Endothelial cell of umbilical vein (primary cell): ENCODE measurements around the gene ADGRG1. TPM values are rescaled to one million over a fixed set of nuclear protein-coding genes. Genes with fewer than 3 reads are reported as not detected.

Experiments
- BruUV-seq: library from RNA; stranded (reverse); fragments of 400-500 nt; replicated peaks from 2 replicates; lab custom pipeline; 2021; lab: Mats Ljungman, UMichigan
- CTCF ChIA-PET: fragments of 300-600, 350-600 bp; sonication (Branson Sonifier 250); formaldehyde crosslinking; loops from one replicate; lab custom pipeline; 2021; ENCODE audit warnings: antibody characterized with exemption, inconsistent platforms; lab: Charles Lee
- POLR2A ChIA-PET: fragments of 300-600, 350-600 bp; sonication (Branson Sonifier 250); formaldehyde crosslinking; loops from one replicate; lab custom pipeline; 2021; ENCODE audit warnings: antibody characterized with exemption, inconsistent platforms; lab: Charles Lee
- DNase-seq: peaks from one replicate; pipeline ENCODE4 v3.0.0-alpha.2; 2011; ENCODE audit warnings: low read depth, low spot score
- FAIRE-seq: peaks from 2 replicates; lab custom pipeline; 2011; peaks lifted over from hg19 to GRCh38; lab: Jason Lieb, UNC
- H2AFZ ChIP-seq: 2 replicates; pipeline ENCODE4 v1.6.0; 2012; ENCODE audit warnings: low read depth, low read length, control low read depth, inconsistent platforms
- H3K27ac ChIP-seq: 2 replicates; pipeline ENCODE4 v1.5.1; 2011; ENCODE audit warnings: low read depth, mild to moderate bottlenecking, control low read depth, low read length, moderate library complexity; ENCODE audit not compliant: insufficient read depth
- H3K27me3 ChIP-seq, 2 experiments: 2 replicates each; pipeline versions ENCODE4 v1.6.0 to v1.6.1; 2011; ENCODE audit warnings: low read length in 2 of 2, mixed read lengths in 1 of 2; ENCODE audit not compliant: control insufficient read depth in 2 of 2, insufficient read depth in 2 of 2
- H3K36me3 ChIP-seq, 2 experiments: 2 replicates in 1 of 2; 3 replicates in 1 of 2; pipeline ENCODE4 v1.5.1; 2011; ENCODE audit warnings: low read length in 2 of 2, mild to moderate bottlenecking in 1 of 2, moderate library complexity in 1 of 2; ENCODE audit not compliant: control insufficient read depth in 2 of 2, insufficient read depth in 2 of 2; ENCODE audit errors: extremely low read depth in 1 of 2
- H3K4me1 ChIP-seq: 3 replicates; pipeline ENCODE4 v1.5.1; 2011; ENCODE audit warnings: mild to moderate bottlenecking, low read length; ENCODE audit not compliant: control insufficient read depth, insufficient read depth; ENCODE audit errors: extremely low read depth
- H3K4me2 ChIP-seq: 2 replicates; pipeline ENCODE4 v1.6.1; 2011; ENCODE audit warnings: low read length, control low read depth, mixed read lengths; ENCODE audit not compliant: insufficient read depth
- H3K4me3 ChIP-seq, 3 experiments: fragments of 200-600 bp in 1 of 3; sonication (generic), shearing (Covaris generic) in 1 of 3; replicated peaks in 1 of 3; 2 replicates each; pipeline ENCODE4 v1.5.1; 2011 to 2016; ENCODE audit warnings: control low read depth in 3 of 3, low read length in 3 of 3, mild to moderate bottlenecking in 2 of 3, inconsistent platforms in 1 of 3, low read depth in 1 of 3, moderate library complexity in 1 of 3; ENCODE audit not compliant: insufficient read depth in 1 of 3
- H3K79me2 ChIP-seq: 2 replicates; pipeline ENCODE4 v1.6.0; 2012; ENCODE audit warnings: low read length, inconsistent platforms; ENCODE audit not compliant: control insufficient read depth, insufficient read depth
- H3K9ac ChIP-seq: replicated peaks from 2 replicates; pipeline ENCODE3; 2011; ENCODE audit warnings: low read length, control low read depth; ENCODE audit not compliant: insufficient read depth; ENCODE audit errors: extremely low read depth
- H3K9me1 ChIP-seq: replicated peaks from 3 replicates; pipeline ENCODE4 v1.6.0; 2011; ENCODE audit warnings: mild to moderate bottlenecking, low read length; ENCODE audit not compliant: control insufficient read depth, insufficient read depth; ENCODE audit errors: extremely low read depth
- H3K9me3 ChIP-seq: replicated peaks from 2 replicates; pipeline ENCODE4 v1.5.1; 2012; ENCODE audit warnings: low read length, inconsistent platforms; ENCODE audit not compliant: control insufficient read depth, insufficient read depth
- H4K20me1 ChIP-seq: replicated peaks from 2 replicates; pipeline ENCODE3; 2011; ENCODE audit warnings: mild to moderate bottlenecking, low read length; ENCODE audit not compliant: control insufficient read depth, insufficient read depth; ENCODE audit errors: extremely low read depth
- CTCF ChIP-seq, 2 donors: IDR thresholded peaks; 1 replicate in 1 of 2; 2 replicates in 1 of 2; pipeline ENCODE4 v1.5.1; 2011; ENCODE audit warnings: low read length in 2 of 2, mild to moderate bottlenecking in 2 of 2, moderate library complexity in 2 of 2, control low read depth in 1 of 2, inconsistent platforms in 1 of 2, low read depth in 1 of 2; ENCODE audit not compliant: insufficient read depth in 1 of 2; ENCODE audit errors: extremely low read depth in 1 of 2
- EZH2 ChIP-seq: IDR thresholded peaks from 2 replicates; pipeline ENCODE4 v1.6.1; 2012; ENCODE audit warnings: borderline replicate concordance, low read depth, mild to moderate bottlenecking, moderate library complexity, low read length, inconsistent platforms; ENCODE audit not compliant: severe bottlenecking
- FOS ChIP-seq: IDR thresholded peaks from 2 replicates; pipeline ENCODE4 v1.6.1; 2011; ENCODE audit warnings: mild to moderate bottlenecking, low read length, moderate library complexity, borderline replicate concordance; ENCODE audit not compliant: insufficient read depth
- GATA2 ChIP-seq: IDR thresholded peaks from 2 replicates; pipeline ENCODE4 v1.7.0; 2011; ENCODE audit warnings: low read depth, mild to moderate bottlenecking, moderate library complexity, mixed read lengths, low read length; ENCODE audit not compliant: insufficient read length, insufficient read depth
- JUN ChIP-seq: IDR thresholded peaks from 2 replicates; pipeline ENCODE4 v1.6.1; 2011; ENCODE audit warnings: borderline replicate concordance, low read depth; ENCODE audit not compliant: insufficient read length, insufficient read depth
- MAX ChIP-seq: IDR thresholded peaks from 2 replicates; pipeline ENCODE4 v1.6.1; 2011; ENCODE audit not compliant: insufficient read depth, insufficient read length
- MYC ChIP-seq: IDR thresholded peaks from one replicate; pipeline ENCODE4 v1.6.1; 2011; ENCODE audit warnings: mild to moderate bottlenecking, low read depth, low read length
- POLR2A ChIP-seq: IDR thresholded peaks from 2 replicates; pipeline ENCODE4 v1.6.1; 2012; ENCODE audit warnings: low read depth, mild to moderate bottlenecking, control low read depth, low read length
- POLR2AphosphoS5 ChIP-seq: IDR thresholded peaks from 2 replicates; pipeline ENCODE4 v1.6.1; 2012; ENCODE audit warnings: low read depth, mild to moderate bottlenecking, control low read depth, low read length, moderate library complexity; ENCODE audit not compliant: insufficient read depth
- dilution Hi-C: fragments of 300-500 bp; cut with MboI; formaldehyde crosslinking; loops from one replicate; pipeline ENCODE4 v1.15.0; 2019; ENCODE audit warnings: low sequenced_read_pairs; ENCODE audit not compliant: extremely low pct_ligation_motif_present
- intact Hi-C: fragments of 100-400 bp; cut with micrococcal nuclease; formaldehyde crosslinking; loops from one replicate; pipeline ENCODE4 v1.10.0; 2022
- polyA plus RNA-seq, 4 experiments: library from polyadenylated mRNA; depleted of rRNA in 3 of 4; stranded (reverse) in 3 of 4; unstranded in 1 of 4; fragments of >200 nt; gene quantifications; 2 replicates each; pipeline versions ENCODE4 v1.2.1 to v1.2.3, GENCODE V29; 2011 to 2012; ENCODE audit warnings: missing spikeins in 1 of 4
- total RNA-seq: library from RNA; stranded (reverse); gene quantifications from 2 replicates; pipeline ENCODE4 v1.2.3, GENCODE V29; 2021

Gene ADGRG1
- total and polyA plus RNA-seq, 2 donors (not counting 3 experiments of a cell fraction or from before 2014, with no cell fraction given), result 45.6 to 92.5 TPM

DNA sequence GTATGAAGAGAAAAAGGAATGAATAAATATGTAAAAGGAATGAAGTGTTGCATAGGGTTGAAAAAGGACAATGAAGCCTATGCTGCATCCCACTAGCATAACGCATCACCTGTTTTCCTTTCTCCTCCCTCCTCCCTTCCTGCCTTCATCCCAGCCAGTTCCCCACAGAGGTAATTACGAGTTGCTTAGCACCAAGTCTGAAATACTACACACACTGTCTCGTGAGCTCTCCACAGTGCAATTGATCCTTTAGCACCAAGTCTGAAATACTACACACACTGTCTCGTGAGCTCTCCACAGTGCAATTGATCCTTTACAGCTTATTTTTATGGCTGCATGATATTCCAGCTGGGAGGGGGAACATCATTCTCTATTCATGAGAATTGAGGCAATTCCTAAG is 65.1 kb downstream of the ADGRG1 start:
- Histone ChIP-seq H3K9ac (no peak overlapping the region), H4K20me1 (no peaks in the 10 kb centered on the region), H2AFZ (no peak overlapping the region), H3K27ac (no peak overlapping the region), H3K4me2 (no peak overlapping the region), H3K27me3 (peaks cover 2 to 5% of the 10 kb centered on the region in 2 experiments), H3K9me1 (no peaks in the 10 kb centered on the region), H3K36me3 (no peaks in the 10 kb centered on the region), H3K4me3 (no peak overlapping the region), H3K9me3 (no peaks in the 10 kb centered on the region), H3K4me1 (no peaks in the 10 kb centered on the region), H3K79me2 (no peaks in the 10 kb centered on the region)
- no peak for FAIRE-seq
- dilution Hi-C loops (no loop called here), intact Hi-C loops (no loop called here)
- ChIA-PET POLR2A (no interaction called here), CTCF (interaction anchor here (1.5 kb wide), 1 partner anchor 118 kb away, joined by 4 read pairs; no protein-coding TSS in a partner anchor)
- no peak for TF ChIP-seq EZH2
- no peak for TF ChIP-seq MAX
- no peak for TF ChIP-seq FOS
- TF ChIP-seq CTCF (IDR thresholded peaks at IDR 0.05; ENCODE audit: extremely low read depth in 1 of 2, insufficient read depth in 1 of 2, low read depth in 1 of 2, low read length in 2 of 2), result no peak
- TF ChIP-seq GATA2, result no peak
- TF ChIP-seq MYC, result no peak
- no peak for TF ChIP-seq POLR2A
- TF ChIP-seq POLR2AphosphoS5, result no peak
- no peak for TF ChIP-seq JUN
- no TSS peak for BruUV-seq
- no peak for DNase-seq
